ENCODE data around the gene MAMDC4. TPM values are rescaled to one million over a fixed set of nuclear protein-coding genes. Genes with fewer than 3 reads are reported as not detected.

MAMDC4 gene
- total RNA-seq, 1 donor from 2014 or later = 8.5 TPM

GRCh38 chr9:136835162-136835931 is 16.8 kb upstream of the MAMDC4 start:
- no peaks in the 10 kb centered on the region for H3K27me3 ChIP-seq (ENCODE audit: insufficient read depth, low read length)
- no peaks in the 10 kb centered on the region for H3K36me3 ChIP-seq (ENCODE audit: insufficient read depth, low read length)
- no peaks in the 10 kb centered on the region for H3K9me3 ChIP-seq (ENCODE audit: insufficient read depth, low read depth, low read length)
- DNase-seq (ENCODE audit: low read depth) (no peak), FAIRE-seq (no peak)
- Mint-ChIP-seq H3K4me1 (ENCODE audit: low read depth, unreplicated experiment) (peaks cover 7% of the 10 kb centered on the region), H3K27ac (ENCODE audit: unreplicated experiment) (peak overlapping the region; percentile 7), H3K27me3 (ENCODE audit: low read depth, unreplicated experiment) (no peaks in the 10 kb centered on the region), H3K36me3 (ENCODE audit: low read depth, unreplicated experiment) (peaks cover 5% of the 10 kb centered on the region), H3K4me3 (ENCODE audit: unreplicated experiment) (no peak overlapping the region), H3K9me3 (ENCODE audit: unreplicated experiment) (no peaks in the 10 kb centered on the region)
- no peak overlapping the region for H2AFZ ChIP-seq (ENCODE audit: low read depth, low read length)
- no peak for TF ChIP-seq CTCF (IDR thresholded peaks at IDR 0.05; ENCODE audit: insufficient read depth, low read depth, low read length)
- TF ChIP-seq EZH2 (IDR thresholded peaks at IDR 0.05; ENCODE audit: insufficient read depth, low read length) = no peak
- H3K27ac ChIP-seq (ENCODE audit: low read depth, low read length) = no peak overlapping the region
- no peaks in the 10 kb centered on the region for H3K4me1 ChIP-seq (ENCODE audit: insufficient read depth, low read length)
- H3K4me2 ChIP-seq (ENCODE audit: low read length) = no peak overlapping the region
- H3K79me2 ChIP-seq (ENCODE audit: insufficient read depth, low read length) = no peaks in the 10 kb centered on the region
- no peak overlapping the region for H3K9ac ChIP-seq (ENCODE audit: low read length)
- H3K4me3 ChIP-seq (ENCODE audit: insufficient read depth, low read depth, low read length) = no peak overlapping the region
- H4K20me1 ChIP-seq (ENCODE audit: insufficient read depth, low read length) = peaks cover 8% of the 10 kb centered on the region

GRCh38 chr9:136835932-136836904 is 15.9 kb upstream of the MAMDC4 start:
- Histone ChIP-seq H3K36me3 (ENCODE audit: insufficient read depth, low read length) (no peaks in the 10 kb centered on the region), H3K79me2 (ENCODE audit: insufficient read depth, low read length) (no peaks in the 10 kb centered on the region), H3K27me3 (ENCODE audit: insufficient read depth, low read length) (no peaks in the 10 kb centered on the region), H3K4me3 (ENCODE audit: insufficient read depth, low read depth, low read length) (no peak overlapping the region), H4K20me1 (ENCODE audit: insufficient read depth, low read length) (peaks cover 9% of the 10 kb centered on the region), H3K9ac (ENCODE audit: low read length) (no peak overlapping the region), H3K4me1 (ENCODE audit: insufficient read depth, low read length) (peaks cover 6% of the 10 kb centered on the region), H2AFZ (ENCODE audit: low read depth, low read length) (no peak overlapping the region), H3K9me3 (ENCODE audit: insufficient read depth, low read depth, low read length) (no peaks in the 10 kb centered on the region), H3K4me2 (ENCODE audit: low read length) (no peak overlapping the region), H3K27ac (ENCODE audit: low read depth, low read length) (no peak overlapping the region)
- DNase-seq (ENCODE audit: low read depth) (no peak), FAIRE-seq (no peak)
- TF ChIP-seq EZH2 (IDR thresholded peaks at IDR 0.05; ENCODE audit: insufficient read depth, low read length) (no peak), CTCF (IDR thresholded peaks at IDR 0.05; ENCODE audit: insufficient read depth, low read depth, low read length) (no peak)
- Mint-ChIP-seq H3K4me1 (ENCODE audit: low read depth, unreplicated experiment) (peaks cover 7% of the 10 kb centered on the region), H3K27me3 (ENCODE audit: low read depth, unreplicated experiment) (no peaks in the 10 kb centered on the region), H3K27ac (ENCODE audit: unreplicated experiment) (no peak overlapping the region), H3K4me3 (ENCODE audit: unreplicated experiment) (no peak overlapping the region), H3K36me3 (ENCODE audit: low read depth, unreplicated experiment) (peaks cover 5% of the 10 kb centered on the region), H3K9me3 (ENCODE audit: unreplicated experiment) (no peaks in the 10 kb centered on the region)
